CD4-positive, alpha-beta T cell (primary cell): ENCODE data around the gene MLYCD. TPM values are rescaled to one million over a fixed set of nuclear protein-coding genes. Genes with fewer than 3 reads are reported as not detected.

Source experiments
- ATAC-seq: fragments of 200-7000 bp; cut with Tn5 transposase; one replicate; pipeline ENCODE4 v1.10.0; 2022; ENCODE audit warnings: mild to moderate bottlenecking; ENCODE audit not compliant: poor library complexity
- CTCF ChIA-PET: fragments of 350-600 bp; sonication (Branson Sonifier 250); formaldehyde crosslinking; loops from one replicate; lab custom pipeline; 2021; ENCODE audit warnings: antibody characterized with exemption, inconsistent platforms; lab: Charles Lee
- POLR2A ChIA-PET: fragments of 350-600 bp; sonication (Branson Sonifier 250); formaldehyde crosslinking; loops from one replicate; lab custom pipeline; 2021; ENCODE audit warnings: antibody characterized with exemption, inconsistent platforms; lab: Charles Lee
- DNase-seq, 14 experiments: peaks; one replicate each; pipeline ENCODE4 v3.0.0-alpha.2; 2013 to 2020; ENCODE audit warnings: mixed read lengths in 2 of 14
- H3K27ac ChIP-seq, 2 donors: one replicate each; pipeline versions ENCODE4 v1.5.1 to v1.7.0; 2013; ENCODE audit warnings: low read length in 2 of 2, low read depth in 1 of 2, mild to moderate bottlenecking in 1 of 2
- H3K27me3 ChIP-seq, 2 experiments: 1 replicate in 1 of 2; 2 replicates in 1 of 2; pipeline versions ENCODE4 v1.6.1 to v1.7.0; 2013; ENCODE audit warnings: low read length in 2 of 2, control low read depth in 1 of 2, mild to moderate bottlenecking in 1 of 2, moderate library complexity in 1 of 2; ENCODE audit not compliant: insufficient read depth in 2 of 2, control insufficient read depth in 1 of 2
- H3K36me3 ChIP-seq: one replicate; pipeline ENCODE4 v1.6.1; 2013; ENCODE audit warnings: low read length, control low read depth; ENCODE audit not compliant: insufficient read depth
- H3K4me1 ChIP-seq: one replicate; pipeline ENCODE4 v1.6.1; 2013; ENCODE audit warnings: low read length, control low read depth; ENCODE audit not compliant: insufficient read depth
- H3K4me3 ChIP-seq: one replicate; pipeline ENCODE4 v1.5.1; 2013; ENCODE audit warnings: mild to moderate bottlenecking, low read length, moderate library complexity
- H3K9me3 ChIP-seq, 2 experiments: 1 replicate in 1 of 2; 2 replicates in 1 of 2; pipeline versions ENCODE4 v1.6.1 to v1.7.0; 2013; ENCODE audit warnings: low read length in 2 of 2, mild to moderate bottlenecking in 2 of 2, control low read depth in 1 of 2, moderate library complexity in 1 of 2; ENCODE audit not compliant: control insufficient read depth in 1 of 2, insufficient read depth in 1 of 2
- H3K27ac Mint-ChIP-seq: one replicate; pipeline ENCODE4 v1.8.0; 2020; ENCODE audit warnings: mixed read lengths
- H3K27me3 Mint-ChIP-seq: one replicate; pipeline ENCODE4 v1.8.0; 2021; ENCODE audit warnings: mixed read lengths
- H3K36me3 Mint-ChIP-seq: one replicate; pipeline ENCODE4 v1.8.0; 2021; ENCODE audit warnings: low read depth, mixed read lengths
- H3K4me1 Mint-ChIP-seq: one replicate; pipeline ENCODE4 v1.8.0; 2021; ENCODE audit warnings: low read depth, mixed read lengths
- H3K4me3 Mint-ChIP-seq: one replicate; pipeline ENCODE4 v1.8.0; 2020; ENCODE audit warnings: mild to moderate bottlenecking, mixed read lengths
- H3K9me3 Mint-ChIP-seq: one replicate; pipeline ENCODE4 v1.8.0; 2020; ENCODE audit warnings: mixed read lengths
- intact Hi-C, 2 experiments: fragments of 100-400 bp; cut with DNase I in 1 of 2; cut with micrococcal nuclease in 1 of 2; formaldehyde crosslinking; loops; one replicate each; pipeline versions ENCODE4 v1.15.1 to v1.9.0; 2023 to 2025; cut with DNase I, micrococcal nuclease
- total RNA-seq, 174 experiments: library from RNA in 2 of 174; stranded (reverse) in 2 of 174; gene quantifications; one replicate each; pipeline ENCODE4 v1.2.3 and lab custom pipeline; 2021 to 2026
- TF ChIP-seq, protein P1 (sequence below): fragments of 200-600 bp; IDR thresholded peaks from one replicate; pipeline ENCODE4 v1.8.0; 2022; ENCODE audit warnings: antibody characterized with exemption, mild to moderate bottlenecking

The MLYCD gene
- total RNA-seq, 2 experiments from 2014 or later = 4.7 to 5.3 TPM

DNA sequence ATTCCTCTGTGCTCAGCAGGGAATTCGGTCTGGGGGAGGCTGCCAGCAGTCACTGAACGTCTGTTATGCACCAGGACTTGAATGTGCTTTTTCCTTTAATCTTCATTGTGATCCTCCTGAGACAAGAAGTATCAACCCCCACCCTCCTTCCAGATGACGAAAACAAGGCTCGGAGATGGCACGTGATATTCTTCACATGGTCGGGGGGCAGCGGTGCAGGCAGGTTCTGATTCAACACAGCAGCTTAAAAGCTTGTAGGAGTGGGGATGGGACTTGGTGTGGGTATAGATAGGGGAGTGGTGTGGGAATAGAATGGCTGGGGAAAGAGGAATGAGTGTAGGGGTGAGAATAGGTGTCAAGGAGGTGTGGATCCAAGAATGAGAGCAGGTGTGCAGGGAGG is 75.6 kb downstream of the MLYCD start:
- Mint-ChIP-seq H3K9me3 (peaks cover 2% of the 10 kb centered on the region), H3K4me3 (no peak overlapping the region), H3K27me3 (peaks cover 20% of the 10 kb centered on the region), H3K36me3 (no peaks in the 10 kb centered on the region), H3K4me1 (no peaks in the 10 kb centered on the region), H3K27ac (no peak overlapping the region)
- ChIA-PET CTCF (no interaction called here), POLR2A (no interaction called here)
- intact Hi-C loops = no loop called here
- no peak overlapping the region for H3K4me3 ChIP-seq
- TF ChIP-seq, protein P1, sequence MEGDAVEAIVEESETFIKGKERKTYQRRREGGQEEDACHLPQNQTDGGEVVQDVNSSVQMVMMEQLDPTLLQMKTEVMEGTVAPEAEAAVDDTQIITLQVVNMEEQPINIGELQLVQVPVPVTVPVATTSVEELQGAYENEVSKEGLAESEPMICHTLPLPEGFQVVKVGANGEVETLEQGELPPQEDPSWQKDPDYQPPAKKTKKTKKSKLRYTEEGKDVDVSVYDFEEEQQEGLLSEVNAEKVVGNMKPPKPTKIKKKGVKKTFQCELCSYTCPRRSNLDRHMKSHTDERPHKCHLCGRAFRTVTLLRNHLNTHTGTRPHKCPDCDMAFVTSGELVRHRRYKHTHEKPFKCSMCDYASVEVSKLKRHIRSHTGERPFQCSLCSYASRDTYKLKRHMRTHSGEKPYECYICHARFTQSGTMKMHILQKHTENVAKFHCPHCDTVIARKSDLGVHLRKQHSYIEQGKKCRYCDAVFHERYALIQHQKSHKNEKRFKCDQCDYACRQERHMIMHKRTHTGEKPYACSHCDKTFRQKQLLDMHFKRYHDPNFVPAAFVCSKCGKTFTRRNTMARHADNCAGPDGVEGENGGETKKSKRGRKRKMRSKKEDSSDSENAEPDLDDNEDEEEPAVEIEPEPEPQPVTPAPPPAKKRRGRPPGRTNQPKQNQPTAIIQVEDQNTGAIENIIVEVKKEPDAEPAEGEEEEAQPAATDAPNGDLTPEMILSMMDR = no peak
- no peak overlapping the region for H3K27ac ChIP-seq
- H3K36me3 ChIP-seq = no peaks in the 10 kb centered on the region
- H3K9me3 ChIP-seq = peaks cover 7 to 27% of the 10 kb centered on the region in 2 experiments
- DNase-seq = no peak
- no peaks in the 10 kb centered on the region for H3K4me1 ChIP-seq
- ATAC-seq = no peak
- H3K27me3 ChIP-seq = peaks cover 8 to 17% of the 10 kb centered on the region in 2 experiments

DNA sequence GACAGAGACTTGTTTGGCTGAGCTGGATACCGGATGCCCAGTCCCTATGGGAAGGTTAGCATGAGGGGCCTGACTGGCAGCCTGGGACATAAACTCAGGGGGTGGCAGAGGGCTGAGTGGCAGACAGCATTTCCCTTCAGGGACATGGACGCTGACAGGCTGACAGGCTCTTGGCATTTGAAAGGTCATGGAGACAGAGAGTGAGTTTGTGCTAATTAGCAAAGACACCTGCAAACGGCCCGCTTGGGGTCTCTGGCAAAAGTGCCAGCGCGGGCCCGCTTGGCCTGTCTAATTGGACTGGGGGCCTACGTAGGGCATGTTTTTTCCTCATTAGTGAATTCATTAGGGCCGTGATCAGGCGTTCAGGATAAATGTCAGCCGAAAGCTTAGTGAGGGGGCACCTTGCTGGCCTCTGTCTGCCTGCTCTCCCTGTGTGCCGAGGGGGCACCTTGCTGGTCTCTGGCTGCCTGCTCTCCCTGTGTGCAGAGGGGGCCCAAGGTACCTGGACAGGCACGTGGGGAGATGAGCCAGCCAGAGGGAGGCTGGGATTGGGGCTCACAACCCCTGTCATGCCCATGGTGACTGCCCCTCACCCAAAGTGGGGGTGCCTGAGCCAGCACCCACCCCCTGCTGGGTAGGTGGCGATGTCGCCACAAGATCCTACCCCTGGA is 76.8 kb downstream of the MLYCD start:
- CTCF ChIA-PET = no interaction called here
- Mint-ChIP-seq H3K27ac (no peak overlapping the region), H3K4me1 (no peaks in the 10 kb centered on the region), H3K9me3 (peaks cover 2% of the 10 kb centered on the region), H3K27me3 (peaks cover 13% of the 10 kb centered on the region), H3K36me3 (no peaks in the 10 kb centered on the region), H3K4me3 (no peak overlapping the region)
- TF ChIP-seq, protein P1 = no peak
- intact Hi-C loops = no loop called here
- H3K9me3 ChIP-seq = peaks cover 7 to 20% of the 10 kb centered on the region in 2 experiments
- H3K4me3 ChIP-seq = no peak overlapping the region
- no peaks in the 10 kb centered on the region for H3K36me3 ChIP-seq
- peaks cover 2 to 6% of the 10 kb centered on the region in 2 experiments for H3K27me3 ChIP-seq
- H3K4me1 ChIP-seq = no peaks in the 10 kb centered on the region
- H3K27ac ChIP-seq = no peak overlapping the region
- ATAC-seq = no peak
- POLR2A ChIA-PET = no interaction called here
- no peak for DNase-seq

Other genes starting within 250 kb of the MLYCD start
- 10 to 100 TPM; 17.4 to 21.9 TPM for gene HSBP1, start 91.1 kb upstream of the MLYCD start, total RNA-seq
- gene OSGIN1, start 54.1 kb downstream of the MLYCD start, total RNA-seq = 1 to 10 TPM; 2.1 to 2.6 TPM
- not detected for gene NECAB2, start 69.1 kb downstream of the MLYCD start, total RNA-seq
- gene SLC38A8, start 143.7 kb downstream of the MLYCD start, total RNA-seq = not detected
- gene MBTPS1, start 217.8 kb downstream of the MLYCD start, total RNA-seq = 100 to 1,000 TPM; 121 to 122 TPM
- 10 to 100 TPM in 1 of 2 experiments, 1 to 10 TPM in 1; 9.4 to 12.1 TPM for gene HSDL1, start 246.1 kb downstream of the MLYCD start, total RNA-seq
- not detected for gene DNAAF1, start 246.2 kb downstream of the MLYCD start, total RNA-seq